Parathyroid adenoma (tissue), 2 donors: ENCODE data around the gene PKD1.

Source experiments
- H2AFZ ChIP-seq: fragments of 300-600 bp; sonication (generic); one replicate; pipeline ENCODE4 v1.7.0; 2017; ENCODE audit warnings: antibody characterized with exemption, mild to moderate bottlenecking
- H3K27ac ChIP-seq: fragments of 300-600 bp; sonication (generic); one replicate; pipeline ENCODE4 v1.7.0; 2017
- H3K27me3 ChIP-seq: fragments of 300-600 bp; sonication (generic); one replicate; pipeline ENCODE4 v1.7.0; 2017; ENCODE audit warnings: low read length; ENCODE audit not compliant: control insufficient read depth, insufficient read depth
- H3K36me3 ChIP-seq: fragments of 300-600 bp; sonication (generic); one replicate; pipeline ENCODE4 v1.7.0; 2017; ENCODE audit warnings: low read length; ENCODE audit not compliant: control insufficient read depth, insufficient read depth
- H3K4me1 ChIP-seq: fragments of 300-600 bp; sonication (generic); one replicate; pipeline ENCODE4 v1.7.0; 2017; ENCODE audit warnings: control low read depth
- H3K4me2 ChIP-seq: fragments of 300-600 bp; sonication (generic); one replicate; pipeline ENCODE4 v1.7.0; 2017; ENCODE audit warnings: low read length
- H3K4me3 ChIP-seq: fragments of 300-600 bp; sonication (generic); one replicate; pipeline ENCODE4 v1.7.0; 2017; ENCODE audit warnings: low read depth, low read length
- H3K79me2 ChIP-seq: fragments of 300-600 bp; sonication (generic); one replicate; pipeline ENCODE4 v1.7.0; 2017; ENCODE audit warnings: control low read depth
- H3K9ac ChIP-seq: fragments of 300-600 bp; sonication (generic); one replicate; pipeline ENCODE4 v1.7.0; 2017; ENCODE audit warnings: mild to moderate bottlenecking
- H3K9me3 ChIP-seq: fragments of 300-600 bp; sonication (generic); one replicate; pipeline ENCODE4 v1.7.0; 2017; ENCODE audit warnings: low read length; ENCODE audit not compliant: control insufficient read depth
- CTCF ChIP-seq: fragments of 300-600 bp; sonication (generic); IDR thresholded peaks from one replicate; pipeline ENCODE4 v1.7.0; 2017; ENCODE audit warnings: antibody characterized with exemption, mild to moderate bottlenecking
- donor health status: primary hyperparathyroidism.

The PKD1 gene

GRCh38 chr16:2040041-2040786 is 95.5 kb downstream of the PKD1 start:
- Histone ChIP-seq H2AFZ (no peak overlapping the region), H3K4me1 (no peaks in the 10 kb centered on the region), H3K9ac (no peak overlapping the region), H3K36me3 (no peaks in the 10 kb centered on the region), H3K27me3 (no peaks in the 10 kb centered on the region), H3K4me2 (no peak overlapping the region), H3K79me2 (no peaks in the 10 kb centered on the region), H3K27ac (no peak overlapping the region), H3K4me3 (no peak overlapping the region), H3K9me3 (no peaks in the 10 kb centered on the region)
- TF ChIP-seq CTCF = no peak

GRCh38 chr16:2039274-2040031 is 96.2 kb downstream of the PKD1 start:
- Histone ChIP-seq H3K27ac (no peak overlapping the region), H3K4me1 (no peaks in the 10 kb centered on the region), H3K79me2 (no peaks in the 10 kb centered on the region), H2AFZ (no peak overlapping the region), H3K4me3 (no peak overlapping the region), H3K9ac (no peak overlapping the region), H3K4me2 (no peak overlapping the region), H3K36me3 (no peaks in the 10 kb centered on the region), H3K27me3 (no peaks in the 10 kb centered on the region), H3K9me3 (no peaks in the 10 kb centered on the region)
- TF ChIP-seq CTCF = no peak
